Measurements from ENCODE around the gene POP5. TPM values are rescaled to one million over a fixed set of nuclear protein-coding genes. Genes with fewer than 3 reads are reported as not detected.

POP5 gene
- polyA plus RNA-seq, 10 donors = 17.3 to 31.1 (median 24.4) TPM

GRCh38 chr12:120592121-120593049 lies 11.2 kb upstream of the POP5 start:
- DNase-seq = no peak

GRCh38 chr12:120590741-120591407 lies 9.7 kb upstream of the POP5 start:
- no peak for DNase-seq

- DNase-seq = peak in 1 of 3 donors; percentile 39
Measured at GRCh38 chr12:120588948-120589930, 8.0 kb upstream of the POP5 start.

- no peak for DNase-seq
Measured at GRCh38 chr12:120588371-120588770, 7.2 kb upstream of the POP5 start.

GRCh38 chr12:120586860-120587259 lies 5.7 kb upstream of the POP5 start:
- no peak for DNase-seq

- DNase-seq = no peak
Measured at GRCh38 chr12:120586206-120586605, 5.0 kb upstream of the POP5 start.

GRCh38 chr12:120584343-120585149 lies 3.3 kb upstream of the POP5 start:
- DNase-seq = peak in 1 of 3 donors; percentile 43

- peak; percentile 43 to 84 (median 78) for DNase-seq
Measured at GRCh38 chr12:120583478-120584030, 2.4 kb upstream of the POP5 start.

- DNase-seq = no peak
Measured at GRCh38 chr12:120581998-120582397, 796 bp upstream of the POP5 start.

- no peak for DNase-seq
Measured at GRCh38 chr12:120579179-120579578, 2.0 kb downstream of the POP5 start.

- no peak for DNase-seq
Measured at GRCh38 chr12:120574106-120574505, 7.1 kb downstream of the POP5 start.

GRCh38 chr12:120573560-120573959 lies 7.6 kb downstream of the POP5 start:
- DNase-seq = no peak

GRCh38 chr12:120571299-120571698 lies 9.9 kb downstream of the POP5 start:
- no peak for DNase-seq

- no peak for DNase-seq
Measured at GRCh38 chr12:120563495-120563894, 17.7 kb downstream of the POP5 start.

GRCh38 chr12:120562906-120563305 lies 18.3 kb downstream of the POP5 start:
- DNase-seq = no peak

GRCh38 chr12:120557589-120557988 lies 23.6 kb downstream of the POP5 start:
- DNase-seq = no peak

- DNase-seq = peak in 1 of 3 donors; percentile 20
Measured at GRCh38 chr12:120554678-120555077, 26.5 kb downstream of the POP5 start.

- no peak for DNase-seq
Measured at GRCh38 chr12:120546050-120546386, 35.2 kb downstream of the POP5 start.

- DNase-seq = no peak
Measured at GRCh38 chr12:120544691-120545090, 36.5 kb downstream of the POP5 start.

GRCh38 chr12:120542166-120542565 lies 39.0 kb downstream of the POP5 start:
- no peak for DNase-seq

GRCh38 chr12:120540445-120540844 lies 40.8 kb downstream of the POP5 start:
- no peak for DNase-seq
